BJ (cell line): ENCODE measurements around the gene GRIN1. TPM values are rescaled to one million over a fixed set of nuclear protein-coding genes. Genes with fewer than 3 reads are reported as not detected.

Experiments used
- CTCF ChIA-PET: fragments of 350-600 bp; formaldehyde crosslinking; extraction: SDS; loops from one replicate; lab custom pipeline; 2021; ENCODE audit warnings: antibody characterized with exemption, inconsistent platforms; lab: Yijun Ruan, JAX
- POLR2A ChIA-PET: fragments of 300-600 bp; sonication (Branson Sonifier 250); formaldehyde crosslinking; extraction: SDS; loops from one replicate; lab custom pipeline; 2021; ENCODE audit warnings: antibody characterized with exemption; lab: Charles Lee
- DNase-seq: peaks from one replicate; pipeline ENCODE4 v3.0.0-alpha.2; 2011; ENCODE audit warnings: low read depth
- H3K27me3 ChIP-seq: 2 replicates; pipeline ENCODE4 v1.6.0; 2011; ENCODE audit warnings: low read length; ENCODE audit not compliant: control insufficient read depth, insufficient read depth
- H3K36me3 ChIP-seq: 2 replicates; pipeline ENCODE4 v1.5.1; 2011; ENCODE audit warnings: low read length; ENCODE audit not compliant: control insufficient read depth, insufficient read depth
- H3K4me3 ChIP-seq: 2 replicates; pipeline ENCODE4 v1.5.1; 2011; ENCODE audit warnings: low read depth, mild to moderate bottlenecking, control low read depth, low read length
- polyA plus RNA-seq: library from polyadenylated mRNA; depleted of rRNA; stranded (reverse); fragments of >200 nt; gene quantifications from 2 replicates; pipeline ENCODE4 v1.2.3, GENCODE V29; 2011
- TF ChIP-seq, protein P1 (sequence below): IDR thresholded peaks from 2 replicates; pipeline ENCODE4 v1.5.1; 2011; ENCODE audit warnings: low read depth, mild to moderate bottlenecking, control low read depth, inconsistent platforms, low read length, moderate library complexity; ENCODE audit not compliant: insufficient read depth

The GRIN1 gene
- polyA plus RNA-seq, 1 experiment = 0.10 TPM

DNA sequence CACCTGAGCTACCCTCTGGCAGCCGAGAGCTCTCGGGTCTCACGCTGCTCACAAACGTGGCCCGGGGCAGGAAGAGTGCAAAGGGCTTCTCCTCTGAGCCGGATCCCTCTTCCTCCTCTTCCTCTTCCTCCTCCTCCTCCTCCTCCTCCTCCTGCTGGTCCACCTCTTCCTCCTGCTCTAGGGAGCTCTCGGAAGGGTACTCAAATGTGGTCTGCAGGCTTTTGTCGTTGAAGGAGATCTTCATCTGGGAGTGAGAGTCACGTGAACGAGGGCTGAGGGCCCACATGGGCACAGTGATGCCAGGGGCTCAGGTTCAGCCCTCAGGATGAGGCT, 53.5 kb downstream of the GRIN1 start:
- DNase-seq = no peak
- H3K27me3 ChIP-seq = no peaks in the 10 kb centered on the region
- no peak overlapping the region for H3K4me3 ChIP-seq
- CTCF ChIA-PET = interaction anchor here (0.9 to 1.4 kb wide), 3 partner anchors 35 to 128 kb away, joined by 3 to 5 read pairs (median 4); partner anchors contain the start of gene RNF224
- TF ChIP-seq, protein P1, sequence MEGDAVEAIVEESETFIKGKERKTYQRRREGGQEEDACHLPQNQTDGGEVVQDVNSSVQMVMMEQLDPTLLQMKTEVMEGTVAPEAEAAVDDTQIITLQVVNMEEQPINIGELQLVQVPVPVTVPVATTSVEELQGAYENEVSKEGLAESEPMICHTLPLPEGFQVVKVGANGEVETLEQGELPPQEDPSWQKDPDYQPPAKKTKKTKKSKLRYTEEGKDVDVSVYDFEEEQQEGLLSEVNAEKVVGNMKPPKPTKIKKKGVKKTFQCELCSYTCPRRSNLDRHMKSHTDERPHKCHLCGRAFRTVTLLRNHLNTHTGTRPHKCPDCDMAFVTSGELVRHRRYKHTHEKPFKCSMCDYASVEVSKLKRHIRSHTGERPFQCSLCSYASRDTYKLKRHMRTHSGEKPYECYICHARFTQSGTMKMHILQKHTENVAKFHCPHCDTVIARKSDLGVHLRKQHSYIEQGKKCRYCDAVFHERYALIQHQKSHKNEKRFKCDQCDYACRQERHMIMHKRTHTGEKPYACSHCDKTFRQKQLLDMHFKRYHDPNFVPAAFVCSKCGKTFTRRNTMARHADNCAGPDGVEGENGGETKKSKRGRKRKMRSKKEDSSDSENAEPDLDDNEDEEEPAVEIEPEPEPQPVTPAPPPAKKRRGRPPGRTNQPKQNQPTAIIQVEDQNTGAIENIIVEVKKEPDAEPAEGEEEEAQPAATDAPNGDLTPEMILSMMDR = no peak
- POLR2A ChIA-PET = no interaction called here
- H3K36me3 ChIP-seq = peaks cover 19% of the 10 kb centered on the region

DNA sequence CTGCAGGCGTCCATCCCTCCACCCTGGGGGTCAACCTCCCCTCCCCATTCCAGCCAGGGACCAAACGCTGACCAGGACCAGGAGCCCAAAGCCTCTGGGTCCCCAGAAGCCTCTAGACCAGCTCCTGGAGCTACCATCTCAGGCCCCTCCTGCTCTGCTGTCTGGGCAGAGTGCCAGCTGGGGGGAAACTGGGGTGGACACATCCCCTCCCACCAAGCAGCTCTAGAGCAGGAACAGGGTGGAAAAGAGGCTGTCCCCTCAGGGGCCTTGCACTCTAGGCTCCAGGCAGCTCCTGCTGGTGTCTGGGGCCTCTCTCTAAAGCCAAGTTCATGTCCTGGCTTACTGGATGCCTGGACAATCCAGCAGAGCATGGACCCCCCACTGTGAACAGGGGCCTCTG, 53.9 kb downstream of the GRIN1 start:
- H3K4me3 ChIP-seq = no peak overlapping the region
- TF ChIP-seq, protein P1 = no peak
- DNase-seq = no peak
- no peaks in the 10 kb centered on the region for H3K27me3 ChIP-seq
- peaks cover 19% of the 10 kb centered on the region for H3K36me3 ChIP-seq
- ChIA-PET CTCF (interaction anchor here (0.9 to 1.4 kb wide), 3 partner anchors 34 to 129 kb away, joined by 3 to 5 read pairs (median 4); partner anchors contain the start of gene RNF224), POLR2A (no interaction called here)

DNA sequence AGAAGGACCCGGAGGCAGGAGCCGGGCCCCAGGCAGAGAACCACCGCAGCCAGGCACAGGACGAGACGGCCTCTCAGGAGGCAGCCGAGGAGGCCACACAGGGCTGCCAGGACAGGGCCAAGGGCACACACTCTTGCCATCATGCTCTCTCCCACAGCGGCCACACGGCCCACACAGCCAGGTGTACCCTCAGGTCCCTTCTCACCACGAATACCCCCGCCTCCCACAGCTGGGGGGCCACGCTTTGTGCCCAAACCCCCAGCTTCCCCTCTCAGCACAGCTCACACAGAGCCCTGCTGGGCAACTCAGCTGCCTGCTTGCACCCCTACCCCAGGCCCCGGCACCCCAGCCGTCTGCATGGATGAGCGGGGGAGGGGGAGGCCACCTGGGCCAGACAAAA, 54.8 kb downstream of the GRIN1 start:
- Histone ChIP-seq H3K27me3 (no peaks in the 10 kb centered on the region), H3K36me3 (peaks cover 19% of the 10 kb centered on the region), H3K4me3 (no peak overlapping the region)
- DNase-seq = no peak
- ChIA-PET POLR2A (interaction anchor here (0.6 kb wide), 1 partner anchor 30 kb away, joined by 4 read pairs; no protein-coding TSS in a partner anchor), CTCF (no interaction called here)
- TF ChIP-seq, protein P1 = no peak

DNA sequence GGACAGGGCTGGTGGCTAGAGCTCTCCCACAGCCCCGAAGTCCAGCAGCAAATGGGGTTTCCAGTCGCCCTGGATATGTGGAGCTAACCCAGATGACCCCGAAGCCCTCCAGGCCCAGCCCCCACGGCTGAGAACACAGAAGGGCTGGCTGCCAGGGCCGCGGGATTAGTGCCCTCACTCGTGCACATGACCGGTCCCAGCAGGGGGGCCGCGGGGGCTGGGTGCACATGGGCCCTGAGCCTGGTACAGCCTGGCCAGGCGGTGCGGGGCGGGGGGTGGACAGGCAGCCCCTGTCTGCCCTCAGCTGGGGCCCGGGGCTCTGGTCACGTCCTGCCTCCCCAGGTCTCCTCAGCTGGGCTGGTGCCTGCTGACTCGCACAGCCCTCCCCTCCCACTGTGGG, 55.4 kb downstream of the GRIN1 start:
- Histone ChIP-seq H3K27me3 (no peaks in the 10 kb centered on the region), H3K4me3 (no peak overlapping the region), H3K36me3 (peaks cover 19% of the 10 kb centered on the region)
- CTCF ChIA-PET = interaction anchor here (1.1 kb wide), 1 partner anchor 33 kb away, joined by 3 read pairs; the partner anchor contains the start of gene RNF224
- TF ChIP-seq, protein P1 = no peak
- DNase-seq = no peak
- POLR2A ChIA-PET = no interaction called here

DNA sequence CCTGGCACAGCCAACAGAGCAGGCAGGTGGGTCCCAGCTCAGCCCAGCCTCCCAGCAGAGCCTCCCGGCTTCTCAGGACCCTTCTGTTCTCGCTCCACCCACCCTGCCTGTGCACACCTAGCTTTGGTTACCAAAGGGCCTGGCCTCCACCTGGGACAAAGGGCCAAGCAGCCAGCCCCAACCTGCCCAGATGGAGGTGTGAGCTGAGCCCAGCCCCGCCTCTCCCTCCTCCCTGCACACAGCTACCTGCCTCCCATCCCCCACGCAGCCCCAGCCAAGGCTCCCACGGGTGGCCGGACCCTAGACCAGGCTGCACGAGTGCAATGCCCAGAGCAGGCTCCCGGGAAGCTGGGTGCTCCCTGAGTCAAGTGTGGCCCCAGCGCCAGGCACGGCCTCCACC, 56.0 kb downstream of the GRIN1 start:
- TF ChIP-seq, protein P1 = no peak
- Histone ChIP-seq H3K36me3 (peaks cover 18% of the 10 kb centered on the region), H3K4me3 (no peak overlapping the region), H3K27me3 (no peaks in the 10 kb centered on the region)
- POLR2A ChIA-PET = no interaction called here
- DNase-seq = no peak
- CTCF ChIA-PET = interaction anchor here (1.1 kb wide), 1 partner anchor 33 kb away, joined by 3 read pairs; the partner anchor contains the start of gene RNF224
